PC-3 (cell line): ENCODE measurements around the gene SLF2.

Source experiments
- CTCF ChIP-seq: fragments of 300-600 bp; sonication (generic); conservative IDR thresholded peaks from 2 replicates; pipeline ENCODE4 v1.5.1; 2017; ENCODE audit warnings: antibody characterized with exemption, low read depth, mild to moderate bottlenecking, low read length
- EZH2 ChIP-seq: fragments of 300-600 bp; sonication (generic); IDR thresholded peaks from one replicate; pipeline ENCODE4 v1.6.1; 2017; ENCODE audit warnings: antibody characterized with exemption, mild to moderate bottlenecking, low read length; ENCODE audit not compliant: unreplicated experiment
- EZH2phosphoT487 ChIP-seq: fragments of 300-600 bp; sonication (generic); IDR thresholded peaks from 2 replicates; pipeline ENCODE4 v1.6.1; 2018; ENCODE audit warnings: mild to moderate bottlenecking, antibody characterized with exemption, low read length, borderline replicate concordance

DNA sequence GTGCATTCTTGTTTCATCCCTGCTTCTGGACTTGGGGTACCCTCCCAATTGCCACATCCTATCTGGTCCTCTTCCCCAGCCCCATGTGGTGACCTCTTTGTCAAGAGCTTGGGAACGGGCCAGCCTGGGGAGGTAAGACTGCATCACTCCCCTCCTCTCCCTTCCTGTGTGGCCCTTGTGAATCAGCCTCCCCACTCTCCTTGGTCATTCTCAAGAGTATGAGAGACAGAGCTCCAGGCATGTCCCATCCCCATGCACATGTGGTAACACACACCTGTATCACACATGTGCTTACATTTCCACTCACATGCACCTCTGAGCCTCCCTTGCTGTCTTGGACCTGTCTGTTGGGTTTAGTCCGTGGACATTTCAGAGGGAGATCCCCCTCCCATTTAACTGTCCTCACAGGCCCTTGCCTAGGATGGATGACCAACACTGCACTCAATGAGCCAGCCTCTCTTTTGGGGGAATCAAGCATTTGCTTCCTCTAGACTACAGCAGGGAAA lies 72.0 kb downstream of the SLF2 start:
- TF ChIP-seq EZH2 (no peak), CTCF (no peak), EZH2phosphoT487 (no peak)
